Measurements from ENCODE around the gene RIT1.

DNA sequence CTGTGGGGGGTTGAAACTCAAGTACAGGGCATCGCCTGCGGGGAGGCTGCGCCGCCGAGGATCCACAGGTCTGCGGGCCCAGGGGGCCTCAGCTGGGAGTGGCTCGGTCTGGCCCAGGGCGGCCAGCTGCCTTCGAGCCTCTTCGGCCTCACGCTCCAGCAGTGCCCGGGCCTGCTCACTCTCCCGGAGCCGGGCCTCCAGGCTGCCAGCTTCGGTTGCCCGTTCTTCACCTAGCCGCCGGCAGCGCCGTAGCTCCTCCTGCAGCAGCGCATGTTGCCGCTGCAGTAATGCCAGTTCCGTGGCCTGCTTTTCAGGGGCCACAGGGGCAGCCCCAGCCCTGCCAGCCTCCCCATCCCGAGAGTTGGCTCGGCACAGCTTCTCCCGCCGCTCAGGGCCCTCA is 39.7 kb upstream of the RIT1 start:
- TF ChIP-seq, protein P1, sequence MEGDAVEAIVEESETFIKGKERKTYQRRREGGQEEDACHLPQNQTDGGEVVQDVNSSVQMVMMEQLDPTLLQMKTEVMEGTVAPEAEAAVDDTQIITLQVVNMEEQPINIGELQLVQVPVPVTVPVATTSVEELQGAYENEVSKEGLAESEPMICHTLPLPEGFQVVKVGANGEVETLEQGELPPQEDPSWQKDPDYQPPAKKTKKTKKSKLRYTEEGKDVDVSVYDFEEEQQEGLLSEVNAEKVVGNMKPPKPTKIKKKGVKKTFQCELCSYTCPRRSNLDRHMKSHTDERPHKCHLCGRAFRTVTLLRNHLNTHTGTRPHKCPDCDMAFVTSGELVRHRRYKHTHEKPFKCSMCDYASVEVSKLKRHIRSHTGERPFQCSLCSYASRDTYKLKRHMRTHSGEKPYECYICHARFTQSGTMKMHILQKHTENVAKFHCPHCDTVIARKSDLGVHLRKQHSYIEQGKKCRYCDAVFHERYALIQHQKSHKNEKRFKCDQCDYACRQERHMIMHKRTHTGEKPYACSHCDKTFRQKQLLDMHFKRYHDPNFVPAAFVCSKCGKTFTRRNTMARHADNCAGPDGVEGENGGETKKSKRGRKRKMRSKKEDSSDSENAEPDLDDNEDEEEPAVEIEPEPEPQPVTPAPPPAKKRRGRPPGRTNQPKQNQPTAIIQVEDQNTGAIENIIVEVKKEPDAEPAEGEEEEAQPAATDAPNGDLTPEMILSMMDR (IDR thresholded peaks at IDR 0.05; ENCODE audit: low read length) = no peak
- no peak for TF ChIP-seq EZH2 (IDR thresholded peaks at IDR 0.05; ENCODE audit: borderline replicate concordance, low read length)

Measured in OCI-LY1 (cell line).